Mesendoderm (in vitro differentiated cells): ENCODE results near the gene POU2AF3.
"Not testable (repeated sequence)": the region's sequence is repeated elsewhere in the genome, so short reads cannot be mapped to it uniquely, and the experiment has no call there.

Experiments
- DNase-seq: peaks from one replicate; pipeline ENCODE4 v3.0.0; 2013
- H2AK5ac ChIP-seq: 2 replicates; pipeline ENCODE4 v1.6.1; 2013; ENCODE audit warnings: low read length, inconsistent platforms
- H2BK120ac ChIP-seq: 2 replicates; pipeline ENCODE4 v1.6.1; 2013; ENCODE audit warnings: low read depth, mild to moderate bottlenecking, low read length, moderate library complexity, mixed read lengths
- H2BK15ac ChIP-seq: replicated peaks from 2 replicates; pipeline ENCODE4 v1.6.1; 2013; ENCODE audit warnings: low read depth, mild to moderate bottlenecking, moderate library complexity
- H2BK5ac ChIP-seq: 2 replicates; pipeline ENCODE4 v1.6.1; 2013; ENCODE audit warnings: low read length, inconsistent platforms
- H3K18ac ChIP-seq: 2 replicates; pipeline ENCODE4 v1.6.1; 2013; ENCODE audit warnings: mild to moderate bottlenecking, low read length, mixed read lengths
- H3K23ac ChIP-seq: one replicate; pipeline ENCODE4 v1.6.1; 2013; ENCODE audit warnings: low read length
- H3K27ac ChIP-seq: 2 replicates; pipeline ENCODE4 v1.5.1; 2013; ENCODE audit warnings: low read depth, mild to moderate bottlenecking, inconsistent platforms, low read length, moderate library complexity
- H3K27me3 ChIP-seq: 2 replicates; pipeline ENCODE4 v1.6.1; 2013; ENCODE audit warnings: low read length, control low read depth, mild to moderate bottlenecking, inconsistent platforms; ENCODE audit not compliant: insufficient read depth, poor library complexity
- H3K36me3 ChIP-seq: 2 replicates; pipeline ENCODE4 v1.6.1; 2013; ENCODE audit warnings: low read length, inconsistent platforms; ENCODE audit not compliant: control insufficient read depth, insufficient read depth
- H3K4ac ChIP-seq: one replicate; pipeline ENCODE4 v1.6.1; 2013; ENCODE audit warnings: low read depth, mild to moderate bottlenecking, low read length, moderate library complexity
- H3K4me1 ChIP-seq: 2 replicates; pipeline ENCODE4 v1.6.1; 2013; ENCODE audit warnings: low read depth, low read length, inconsistent platforms; ENCODE audit not compliant: control insufficient read depth
- H3K4me2 ChIP-seq: 2 replicates; pipeline ENCODE4 v1.6.1; 2013; ENCODE audit warnings: low read length
- H3K4me3 ChIP-seq: 2 replicates; pipeline ENCODE4 v1.5.1; 2013; ENCODE audit warnings: mild to moderate bottlenecking, low read length
- H3K56ac ChIP-seq: one replicate; pipeline ENCODE4 v1.6.1; 2013; ENCODE audit warnings: low read length
- H3K79me1 ChIP-seq: 2 replicates; pipeline ENCODE4 v1.6.1; 2013; ENCODE audit warnings: low read length, inconsistent platforms
- H3K79me2 ChIP-seq: 2 replicates; pipeline ENCODE4 v1.6.1; 2013; ENCODE audit warnings: mild to moderate bottlenecking, low read length; ENCODE audit not compliant: control insufficient read depth, insufficient read depth
- H3K9ac ChIP-seq: 2 replicates; pipeline ENCODE4 v1.6.1; 2013; ENCODE audit warnings: low read length, inconsistent platforms
- H4K5ac ChIP-seq: one replicate; pipeline ENCODE4 v1.6.1; 2013; ENCODE audit warnings: low read length
- H4K8ac ChIP-seq: one replicate; pipeline ENCODE4 v1.6.1; 2013; ENCODE audit warnings: low read depth, mild to moderate bottlenecking, control low read depth, low read length, moderate library complexity
- WGBS: extraction: QIAGEN DNeasy Blood & Tissue Kit; methylation state at CpG from one replicate; pipeline ENCODE4 v1.1.7; 2013; ENCODE audit warnings: low lambda C conversion rate, missing lambda C conversion rate; ENCODE audit not compliant: insufficient coverage; ENCODE audit errors: extremely low coverage; 5-methylcytosine and 5-hydroxymethylcytosine counted together

POU2AF3 gene

GRCh38 chr11:111292408-111292807 lies 5.9 kb upstream of the POU2AF3 start:
- H2BK15ac ChIP-seq, result not testable (repeated sequence)

GRCh38 chr11:111296196-111296595 lies 2.1 kb upstream of the POU2AF3 start:
- Histone ChIP-seq H2BK120ac (no peak overlapping the region), H3K9ac (no peak overlapping the region), H3K79me1 (no peaks in the 10 kb centered on the region), H3K79me2 (no peaks in the 10 kb centered on the region), H4K5ac (no peak overlapping the region), H3K4me1 (no peaks in the 10 kb centered on the region), H3K4me3 (no peak overlapping the region), H3K56ac (no peak overlapping the region), H3K18ac (no peak overlapping the region), H2BK5ac (no peak overlapping the region), H3K4ac (no peak overlapping the region), H3K4me2 (no peak overlapping the region), H3K27ac (no peak overlapping the region), H4K8ac (no peak overlapping the region), H2BK15ac (no peak overlapping the region), H3K27me3 (no peaks in the 10 kb centered on the region), H3K23ac (no peak overlapping the region), H2AK5ac (no peak overlapping the region), H3K36me3 (no peaks in the 10 kb centered on the region)
- no CpG with 5 or more reads among the region's 3 CpGs for WGBS
- DNase-seq, result no peak

More at GRCh38 chr11:111292408-111292807, 5.9 kb upstream of the POU2AF3 start:
- H3K79me2 ChIP-seq, H2BK5ac ChIP-seq, H3K23ac ChIP-seq, H4K8ac ChIP-seq, H3K4me2 ChIP-seq, DNase-seq, H3K4me3 ChIP-seq, H3K27me3 ChIP-seq, H2AK5ac ChIP-seq, H3K9ac ChIP-seq, H3K56ac ChIP-seq, H3K4me1 ChIP-seq, H3K18ac ChIP-seq, H3K4ac ChIP-seq, H3K36me3 ChIP-seq, H4K5ac ChIP-seq, H2BK120ac ChIP-seq, H3K27ac ChIP-seq, H3K79me1 ChIP-seq: not testable (repeated sequence)
- no CpG with 5 or more reads among the region's 1 CpG for WGBS

- Histone ChIP-seq H3K23ac (no peak overlapping the region), H3K79me1 (no peaks in the 10 kb centered on the region), H3K18ac (no peak overlapping the region), H3K4me2 (no peak overlapping the region), H2BK15ac (no peak overlapping the region), H3K4me3 (no peak overlapping the region), H2AK5ac (no peak overlapping the region), H3K27ac (no peak overlapping the region), H2BK5ac (no peak overlapping the region), H3K4ac (no peak overlapping the region), H3K4me1 (no peaks in the 10 kb centered on the region), H2BK120ac (no peak overlapping the region), H3K9ac (no peak overlapping the region), H3K36me3 (no peaks in the 10 kb centered on the region), H4K8ac (no peak overlapping the region), H3K79me2 (no peaks in the 10 kb centered on the region), H4K5ac (no peak overlapping the region), H3K27me3 (no peaks in the 10 kb centered on the region), H3K56ac (no peak overlapping the region)
- WGBS, result no CpG with 5 or more reads among the region's 10 CpGs
- no peak for DNase-seq
Measured at GRCh38 chr11:111297696-111298095, 650 bp upstream of the POU2AF3 start.

- Histone ChIP-seq H3K9ac (peak overlapping the region; percentile 56), H4K8ac (no peak overlapping the region), H3K4me2 (peak overlapping the region; percentile 60), H2BK5ac (no peak overlapping the region), H3K27ac (no peak overlapping the region), H2AK5ac (no peak overlapping the region), H3K56ac (peak overlapping the region; percentile 88), H4K5ac (no peak overlapping the region), H3K23ac (no peak overlapping the region), H2BK15ac (no peak overlapping the region), H3K4me1 (no peaks in the 10 kb centered on the region), H3K4ac (peak overlapping the region; percentile 25), H3K36me3 (no peaks in the 10 kb centered on the region), H3K79me2 (no peaks in the 10 kb centered on the region), H3K4me3 (peak overlapping the region; percentile 52), H3K27me3 (no peaks in the 10 kb centered on the region), H3K18ac (peak overlapping the region; percentile 92), H3K79me1 (no peaks in the 10 kb centered on the region), H2BK120ac (no peak overlapping the region)
- DNase-seq, result peak; percentile 59
- no CpG with 5 or more reads among the region's 77 CpGs for WGBS
Measured at GRCh38 chr11:111299101-111300026, 1.0 kb downstream of the POU2AF3 start.

- no peak overlapping the region for H3K18ac ChIP-seq
- no peaks in the 10 kb centered on the region for H3K79me2 ChIP-seq
- no peak overlapping the region for H2BK120ac ChIP-seq
- no peak overlapping the region for H3K56ac ChIP-seq
- no peak overlapping the region for H3K9ac ChIP-seq
- no peak overlapping the region for H3K4me3 ChIP-seq
- no peak overlapping the region for H3K4me2 ChIP-seq
- no peak overlapping the region for H2AK5ac ChIP-seq
- no peak overlapping the region for H3K27ac ChIP-seq
- no peak overlapping the region for H3K4ac ChIP-seq
- no peaks in the 10 kb centered on the region for H3K4me1 ChIP-seq
- no peak overlapping the region for H3K23ac ChIP-seq
- no peak overlapping the region for H4K5ac ChIP-seq
- WGBS, result no CpG with 5 or more reads among the region's 9 CpGs
- no peak overlapping the region for H2BK5ac ChIP-seq
- no peaks in the 10 kb centered on the region for H3K79me1 ChIP-seq
- no peak overlapping the region for H2BK15ac ChIP-seq
- H3K27me3 ChIP-seq, result no peaks in the 10 kb centered on the region
- H4K8ac ChIP-seq, result no peak overlapping the region
- H3K36me3 ChIP-seq, result no peaks in the 10 kb centered on the region
- DNase-seq, result no peak
Measured at GRCh38 chr11:111300569-111300968, 2.2 kb downstream of the POU2AF3 start.
